Glutamatergic neuron (in vitro differentiated cells): ENCODE data around the gene GPR108. TPM values are rescaled to one million over a fixed set of nuclear protein-coding genes. Genes with fewer than 3 reads are reported as not detected.
"Not testable (repeated sequence)": the region's sequence is repeated elsewhere in the genome, so short reads cannot be mapped to it uniquely, and the experiment has no call there.

Experiments
- DNase-seq: peaks from one replicate; pipeline ENCODE4 v3.0.0; 2022
- H3K27ac Mint-ChIP-seq: one replicate; pipeline ENCODE4 v1.8.0; 2020; ENCODE audit warnings: mild to moderate bottlenecking, mixed read lengths, inconsistent platforms; ENCODE audit not compliant: unreplicated experiment
- H3K27me3 Mint-ChIP-seq: one replicate; pipeline ENCODE4 v1.8.0; 2020; ENCODE audit warnings: mild to moderate bottlenecking, moderate library complexity, mixed read lengths, inconsistent platforms; ENCODE audit not compliant: unreplicated experiment
- H3K36me3 Mint-ChIP-seq: one replicate; pipeline ENCODE4 v1.8.0; 2020; ENCODE audit warnings: mild to moderate bottlenecking, mixed read lengths, inconsistent platforms; ENCODE audit not compliant: unreplicated experiment
- H3K4me1 Mint-ChIP-seq: one replicate; pipeline ENCODE4 v1.8.0; 2020; ENCODE audit warnings: mild to moderate bottlenecking, low read depth, mixed read lengths, inconsistent platforms; ENCODE audit not compliant: unreplicated experiment
- H3K4me3 Mint-ChIP-seq: one replicate; pipeline ENCODE4 v1.8.0; 2020; ENCODE audit warnings: mild to moderate bottlenecking, mixed read lengths, inconsistent platforms; ENCODE audit not compliant: unreplicated experiment
- H3K9me3 Mint-ChIP-seq: one replicate; pipeline ENCODE4 v1.8.0; 2020; ENCODE audit warnings: mild to moderate bottlenecking, moderate library complexity, mixed read lengths, inconsistent platforms; ENCODE audit not compliant: unreplicated experiment
- CTCF ChIP-seq: fragments of 200-600 bp; sonication (generic); IDR thresholded peaks from one replicate; pipeline ENCODE4 v1.5.0; 2021; ENCODE audit not compliant: partially characterized antibody, unreplicated experiment
- total RNA-seq: library from RNA; stranded (reverse); fragmentation: NEBNext Ultra II Directional; extraction: Animal tissue kit (Norgen Biotek cat#: 25700); gene quantifications from one replicate; pipeline ENCODE4 v1.2.1, GENCODE V29; 2021; ENCODE audit not compliant: unreplicated experiment

GPR108 gene
- total RNA-seq, 1 donor from 2014 or later = 44.2 TPM

GRCh38 chr19:6766357-6767080 lies 29.1 kb upstream of the GPR108 start:
- Mint-ChIP-seq H3K9me3 (peaks cover 1% of the 10 kb centered on the region), H3K36me3 (peaks cover 4% of the 10 kb centered on the region), H3K4me1 (no peaks in the 10 kb centered on the region), H3K27me3 (peaks cover 13% of the 10 kb centered on the region), H3K27ac (no peak overlapping the region), H3K4me3 (peak overlapping the region; percentile 77)
- no peak for DNase-seq
- TF ChIP-seq CTCF = no peak

- peaks cover 13% of the 10 kb centered on the region for H3K27me3 Mint-ChIP-seq
- H3K4me3 Mint-ChIP-seq = peak overlapping the region; percentile 77
- no peak for TF ChIP-seq CTCF
- DNase-seq = no peak
- H3K36me3 Mint-ChIP-seq = peaks cover 4% of the 10 kb centered on the region
- no peaks in the 10 kb centered on the region for H3K4me1 Mint-ChIP-seq
- H3K9me3 Mint-ChIP-seq = peaks cover 1% of the 10 kb centered on the region
- no peak overlapping the region for H3K27ac Mint-ChIP-seq
These were observed 28.5 kb upstream of the GPR108 start for GRCh38 chr19:6765738-6766356.

GRCh38 chr19:6762253-6762797 lies 24.9 kb upstream of the GPR108 start:
- not testable (repeated sequence) for H3K4me3 Mint-ChIP-seq

GRCh38 chr19:6761053-6761676 lies 23.8 kb upstream of the GPR108 start:
- no peaks in the 10 kb centered on the region for H3K9me3 Mint-ChIP-seq
- no peaks in the 10 kb centered on the region for H3K4me1 Mint-ChIP-seq
- H3K36me3 Mint-ChIP-seq = peaks cover 2% of the 10 kb centered on the region
- TF ChIP-seq CTCF = no peak
- DNase-seq = no peak
- H3K27me3 Mint-ChIP-seq = peaks cover 2% of the 10 kb centered on the region
- no peak overlapping the region for H3K4me3 Mint-ChIP-seq
- no peak overlapping the region for H3K27ac Mint-ChIP-seq

More at GRCh38 chr19:6762253-6762797, 24.9 kb upstream of the GPR108 start:
- H3K4me1 Mint-ChIP-seq, H3K9me3 Mint-ChIP-seq, DNase-seq, H3K36me3 Mint-ChIP-seq, H3K27me3 Mint-ChIP-seq, H3K27ac Mint-ChIP-seq: not testable (repeated sequence)

- Mint-ChIP-seq H3K27me3 (no peaks in the 10 kb centered on the region), H3K27ac (no peak overlapping the region), H3K36me3 (no peaks in the 10 kb centered on the region), H3K4me1 (no peaks in the 10 kb centered on the region), H3K4me3 (no peak overlapping the region), H3K9me3 (no peaks in the 10 kb centered on the region)
- DNase-seq = no peak
- no peak for TF ChIP-seq CTCF
These were observed 23.2 kb upstream of the GPR108 start for GRCh38 chr19:6760606-6761005.
